Neural progenitor cell (in vitro differentiated cells): ENCODE results near the gene SCAMP4.

Experiments used
- CTCF ChIP-seq: fragments of 200-600 bp; sonication (generic); IDR thresholded peaks from 2 replicates; pipeline ENCODE4 v1.5.1; 2017; ENCODE audit warnings: antibody characterized with exemption, mild to moderate bottlenecking
- EZH2phosphoT487 ChIP-seq: fragments of 200-600 bp; sonication (generic); IDR thresholded peaks from 2 replicates; pipeline ENCODE4 v1.6.1; 2017; ENCODE audit warnings: antibody characterized with exemption

GRCh38 chr19:1941146-1942077 is 36.2 kb downstream of the SCAMP4 start, which contains the start of gene CSNK1G2:
- no peak for TF ChIP-seq CTCF
- TF ChIP-seq EZH2phosphoT487 = no peak
